Measurements from ENCODE around the gene ANKRD42.
"Not testable (repeated sequence)": the region's sequence is repeated elsewhere in the genome, so short reads cannot be mapped to it uniquely, and the experiment has no call there.

ANKRD42 gene

DNA sequence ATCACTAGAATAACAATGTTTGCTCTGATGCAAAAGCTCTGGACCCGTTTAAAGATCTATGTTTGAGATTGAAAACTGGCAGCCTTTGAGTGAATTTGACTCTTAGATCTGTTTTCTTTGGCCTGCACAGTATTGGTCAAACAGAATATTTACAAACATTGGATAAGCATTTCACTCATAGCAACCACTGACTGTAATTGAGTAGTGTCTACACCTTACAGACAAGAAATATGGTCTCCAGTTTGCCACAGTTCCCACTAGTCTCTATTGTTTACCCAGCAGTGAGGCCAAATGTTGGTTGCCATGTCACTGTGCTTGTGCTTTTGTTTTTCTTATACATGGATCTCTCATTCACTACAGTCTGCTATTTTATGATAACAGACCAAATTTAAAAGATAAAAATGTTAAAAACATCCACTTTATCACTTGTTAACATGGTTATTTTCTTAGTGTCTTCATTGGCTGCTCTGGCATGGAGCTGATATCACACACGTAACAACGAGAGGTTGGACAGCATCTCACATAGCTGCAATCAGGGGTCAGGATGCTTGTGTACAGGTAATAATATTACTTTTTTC lies 12.2 kb downstream of the ANKRD42 start:
- Histone ChIP-seq H3K9ac (ENCODE audit: low read depth, low read length) (no peak overlapping the region), H3K36me3 (ENCODE audit: control insufficient read depth, insufficient read depth, low read length) (no peaks in the 10 kb centered on the region), H3K4me1 (ENCODE audit: control insufficient read depth, insufficient read depth, low read length) (no peaks in the 10 kb centered on the region), H3K4me3 (ENCODE audit: low read depth, low read length) (no peak overlapping the region), H3K27ac (ENCODE audit: low read depth, low read length) (no peak overlapping the region), H3K9me3 (ENCODE audit: control insufficient read depth, insufficient read depth, low read length) (no peaks in the 10 kb centered on the region), H3K27me3 (ENCODE audit: control insufficient read depth, insufficient read depth, low read length) (no peaks in the 10 kb centered on the region)

DNA sequence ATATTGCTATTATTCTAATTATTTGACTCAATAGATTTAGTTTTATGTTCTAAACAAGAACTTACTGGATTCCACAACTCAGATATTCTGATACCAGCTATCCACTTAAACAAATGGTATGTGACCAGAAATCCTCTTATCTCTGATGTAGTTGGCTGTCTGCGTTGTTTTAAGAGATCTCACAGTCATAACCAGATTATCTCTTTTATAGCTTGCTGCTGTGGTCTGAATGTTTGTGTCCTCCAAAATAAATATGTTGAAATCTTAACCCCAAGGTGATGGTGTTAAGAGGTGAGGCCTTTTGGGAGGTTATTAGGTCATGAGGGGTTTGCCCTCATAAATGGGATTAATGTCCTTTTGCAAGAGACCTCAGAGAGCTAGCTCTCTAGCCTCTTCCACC lies 12.7 kb downstream of the ANKRD42 start:
- Histone ChIP-seq H3K9me3 (ENCODE audit: control insufficient read depth, insufficient read depth, low read length) (no peaks in the 10 kb centered on the region), H3K4me1 (ENCODE audit: control insufficient read depth, insufficient read depth, low read length) (no peaks in the 10 kb centered on the region), H3K27me3 (ENCODE audit: control insufficient read depth, insufficient read depth, low read length) (no peaks in the 10 kb centered on the region), H3K4me3 (ENCODE audit: low read depth, low read length) (no peak overlapping the region), H3K9ac (ENCODE audit: low read depth, low read length) (no peak overlapping the region), H3K27ac (ENCODE audit: low read depth, low read length) (no peak overlapping the region), H3K36me3 (ENCODE audit: control insufficient read depth, insufficient read depth, low read length) (no peaks in the 10 kb centered on the region)

DNA sequence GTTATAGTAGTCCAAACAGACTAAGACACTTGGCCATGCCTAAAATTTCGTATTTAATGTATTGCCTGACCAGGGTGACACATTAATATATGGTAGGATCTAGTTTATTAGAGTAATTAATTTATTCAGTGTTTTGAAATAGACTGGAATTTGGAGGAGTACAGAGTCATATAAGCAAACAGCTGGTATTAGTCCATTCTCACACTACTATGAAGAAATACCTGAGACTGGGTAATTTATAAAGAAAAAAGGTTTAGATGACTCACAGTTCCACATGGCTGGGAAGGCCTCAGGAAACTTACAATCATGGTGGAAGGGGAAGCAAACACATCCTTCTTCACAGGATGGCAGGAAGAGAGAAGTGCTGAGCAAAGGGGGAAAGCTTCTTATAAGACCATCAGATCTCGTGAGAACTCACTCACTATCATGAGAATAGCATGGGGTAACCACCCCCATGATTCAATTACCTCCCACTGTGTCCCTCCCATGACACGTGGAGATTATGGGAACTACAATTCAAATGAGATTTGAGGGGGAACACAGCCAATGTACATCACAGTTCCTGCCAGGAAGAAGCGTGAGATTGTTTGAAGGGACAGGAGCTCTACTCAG lies 13.4 kb downstream of the ANKRD42 start:
- not testable (repeated sequence) for H3K27ac ChIP-seq (ENCODE audit: low read depth, low read length); H3K36me3 ChIP-seq (ENCODE audit: control insufficient read depth, insufficient read depth, low read length); H3K4me3 ChIP-seq (ENCODE audit: low read depth, low read length); H3K27me3 ChIP-seq (ENCODE audit: control insufficient read depth, insufficient read depth, low read length); H3K9ac ChIP-seq (ENCODE audit: low read depth, low read length); H3K4me1 ChIP-seq (ENCODE audit: control insufficient read depth, insufficient read depth, low read length); H3K9me3 ChIP-seq (ENCODE audit: control insufficient read depth, insufficient read depth, low read length)

DNA sequence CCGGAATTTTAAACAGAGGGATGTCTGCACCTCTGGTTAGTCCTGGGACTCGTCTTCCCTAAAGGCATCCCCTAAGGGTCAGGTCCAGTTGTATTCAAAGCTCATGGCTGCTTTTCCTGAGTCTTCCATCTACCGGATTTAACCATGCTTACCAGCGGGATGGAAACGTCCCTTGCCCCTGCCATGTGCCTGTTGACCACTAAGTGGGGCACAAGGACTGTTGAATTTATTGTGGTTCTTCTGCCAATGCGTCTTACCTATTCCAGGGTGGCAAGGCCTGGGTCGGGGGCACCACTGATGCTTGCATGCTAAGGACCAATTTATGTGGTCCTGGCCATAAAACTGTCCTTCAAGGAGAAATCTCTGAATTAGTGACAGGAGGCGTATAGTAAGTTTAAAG lies 25.6 kb downstream of the ANKRD42 start:
- Histone ChIP-seq H3K36me3 (ENCODE audit: control insufficient read depth, insufficient read depth, low read length) (no peaks in the 10 kb centered on the region), H3K4me3 (ENCODE audit: low read depth, low read length) (no peak overlapping the region), H3K4me1 (ENCODE audit: control insufficient read depth, insufficient read depth, low read length) (no peaks in the 10 kb centered on the region), H3K27me3 (ENCODE audit: control insufficient read depth, insufficient read depth, low read length) (no peaks in the 10 kb centered on the region), H3K9me3 (ENCODE audit: control insufficient read depth, insufficient read depth, low read length) (no peaks in the 10 kb centered on the region), H3K9ac (ENCODE audit: low read depth, low read length) (no peak overlapping the region), H3K27ac (ENCODE audit: low read depth, low read length) (no peak overlapping the region)

DNA sequence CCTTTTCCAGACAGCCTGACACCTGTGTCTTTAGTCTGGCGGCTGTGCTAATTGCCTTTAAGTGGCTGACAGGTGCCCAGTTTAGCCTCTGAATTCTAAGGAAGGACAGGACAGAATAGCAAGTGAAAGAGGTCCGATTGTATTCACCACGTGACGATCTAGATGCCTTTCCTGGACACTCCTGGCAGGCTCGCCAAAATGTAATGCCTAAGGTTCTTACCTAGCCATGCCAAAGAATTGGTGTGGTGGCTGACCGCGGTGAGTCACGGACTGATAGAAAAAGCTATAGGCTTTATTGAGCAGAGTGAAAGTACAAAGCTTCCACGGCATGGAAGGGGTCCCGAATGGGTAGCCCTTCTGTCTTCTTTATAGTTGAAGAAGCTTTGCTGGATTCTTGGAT lies 26.7 kb downstream of the ANKRD42 start:
- Histone ChIP-seq H3K4me3 (ENCODE audit: low read depth, low read length) (no peak overlapping the region), H3K9ac (ENCODE audit: low read depth, low read length) (no peak overlapping the region)

DNA sequence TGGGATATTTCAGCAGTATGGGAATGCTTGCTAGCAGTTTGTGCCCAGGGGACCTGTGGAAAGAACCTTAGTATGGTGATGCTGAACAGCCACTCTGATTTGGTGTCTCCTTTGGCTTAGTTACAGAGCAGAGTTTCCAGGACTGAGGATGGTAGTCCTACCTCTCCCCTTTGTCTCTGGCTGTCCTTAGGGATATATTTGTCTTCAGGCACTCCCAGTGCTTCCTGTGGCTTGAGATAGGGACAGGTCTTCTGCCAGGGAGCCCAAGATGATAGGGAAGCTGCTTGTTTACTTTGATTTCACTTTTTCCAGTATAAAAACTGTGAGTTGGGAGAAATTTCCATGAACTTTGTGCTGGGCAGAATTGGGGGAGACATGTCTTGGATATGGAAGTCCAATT lies 28.2 kb downstream of the ANKRD42 start:
- Histone ChIP-seq H3K9me3 (ENCODE audit: control insufficient read depth, insufficient read depth, low read length) (no peaks in the 10 kb centered on the region), H3K27ac (ENCODE audit: low read depth, low read length) (no peak overlapping the region), H3K9ac (ENCODE audit: low read depth, low read length) (no peak overlapping the region), H3K4me1 (ENCODE audit: control insufficient read depth, insufficient read depth, low read length) (no peaks in the 10 kb centered on the region), H3K4me3 (ENCODE audit: low read depth, low read length) (no peak overlapping the region), H3K36me3 (ENCODE audit: control insufficient read depth, insufficient read depth, low read length) (no peaks in the 10 kb centered on the region), H3K27me3 (ENCODE audit: control insufficient read depth, insufficient read depth, low read length) (no peaks in the 10 kb centered on the region)

More for the DNA sequence above, 26.7 kb downstream of the ANKRD42 start:
- H3K9me3 ChIP-seq (ENCODE audit: control insufficient read depth, insufficient read depth, low read length): no peaks in the 10 kb centered on the region
- H3K27ac ChIP-seq (ENCODE audit: low read depth, low read length): no peak overlapping the region
- no peaks in the 10 kb centered on the region for H3K4me1 ChIP-seq (ENCODE audit: control insufficient read depth, insufficient read depth, low read length)
- H3K36me3 ChIP-seq (ENCODE audit: control insufficient read depth, insufficient read depth, low read length): no peaks in the 10 kb centered on the region
- H3K27me3 ChIP-seq (ENCODE audit: control insufficient read depth, insufficient read depth, low read length): no peaks in the 10 kb centered on the region

DNA sequence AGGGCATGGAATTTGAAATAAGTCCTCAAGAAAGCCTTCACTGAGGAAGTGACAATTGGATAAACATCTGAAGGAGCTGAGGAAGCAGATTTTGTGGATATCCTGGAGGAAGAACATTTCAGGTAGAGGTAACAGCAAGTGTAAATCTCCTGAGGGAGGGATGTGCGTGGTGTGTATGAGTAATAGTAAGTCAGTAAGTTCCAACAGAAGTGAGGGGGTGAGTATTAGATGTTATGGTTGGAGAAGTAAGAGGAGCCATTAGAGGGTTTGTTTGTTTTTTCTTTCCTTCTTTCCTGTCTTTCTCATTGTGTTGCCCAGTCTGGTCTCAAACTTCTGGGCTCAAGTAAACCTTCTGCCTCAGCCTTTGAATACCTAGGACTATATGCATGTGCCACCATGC lies 29.0 kb downstream of the ANKRD42 start:
- Histone ChIP-seq H3K27me3 (ENCODE audit: control insufficient read depth, insufficient read depth, low read length) (no peaks in the 10 kb centered on the region), H3K4me1 (ENCODE audit: control insufficient read depth, insufficient read depth, low read length) (no peaks in the 10 kb centered on the region), H3K9me3 (ENCODE audit: control insufficient read depth, insufficient read depth, low read length) (no peaks in the 10 kb centered on the region), H3K4me3 (ENCODE audit: low read depth, low read length) (no peak overlapping the region), H3K27ac (ENCODE audit: low read depth, low read length) (no peak overlapping the region), H3K36me3 (ENCODE audit: control insufficient read depth, insufficient read depth, low read length) (no peaks in the 10 kb centered on the region), H3K9ac (ENCODE audit: low read depth, low read length) (no peak overlapping the region)

DNA sequence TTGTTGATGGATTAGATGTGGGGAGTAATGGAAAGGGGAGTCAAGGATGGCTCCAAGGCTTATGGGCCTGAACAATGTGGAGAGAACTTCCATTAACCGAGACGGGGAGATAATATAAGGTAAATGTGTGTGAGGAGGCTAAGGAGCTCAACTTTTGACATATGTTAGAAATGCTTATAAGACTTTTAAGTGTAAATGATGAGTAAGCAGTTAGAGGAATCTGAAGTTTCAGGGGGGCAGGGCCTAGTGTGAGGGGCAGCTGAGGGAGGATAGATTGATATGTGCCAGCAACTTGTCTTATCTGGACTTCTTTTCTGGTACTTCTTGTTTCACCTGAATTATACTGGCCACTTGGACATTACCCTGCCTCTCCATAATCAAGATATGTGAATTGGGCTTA lies 29.9 kb downstream of the ANKRD42 start:
- no peaks in the 10 kb centered on the region for H3K4me1 ChIP-seq (ENCODE audit: control insufficient read depth, insufficient read depth, low read length)
- H3K9ac ChIP-seq (ENCODE audit: low read depth, low read length): no peak overlapping the region
- H3K9me3 ChIP-seq (ENCODE audit: control insufficient read depth, insufficient read depth, low read length): no peaks in the 10 kb centered on the region
- no peak overlapping the region for H3K27ac ChIP-seq (ENCODE audit: low read depth, low read length)
- no peaks in the 10 kb centered on the region for H3K36me3 ChIP-seq (ENCODE audit: control insufficient read depth, insufficient read depth, low read length)
- no peak overlapping the region for H3K4me3 ChIP-seq (ENCODE audit: low read depth, low read length)
- no peaks in the 10 kb centered on the region for H3K27me3 ChIP-seq (ENCODE audit: control insufficient read depth, insufficient read depth, low read length)

DNA sequence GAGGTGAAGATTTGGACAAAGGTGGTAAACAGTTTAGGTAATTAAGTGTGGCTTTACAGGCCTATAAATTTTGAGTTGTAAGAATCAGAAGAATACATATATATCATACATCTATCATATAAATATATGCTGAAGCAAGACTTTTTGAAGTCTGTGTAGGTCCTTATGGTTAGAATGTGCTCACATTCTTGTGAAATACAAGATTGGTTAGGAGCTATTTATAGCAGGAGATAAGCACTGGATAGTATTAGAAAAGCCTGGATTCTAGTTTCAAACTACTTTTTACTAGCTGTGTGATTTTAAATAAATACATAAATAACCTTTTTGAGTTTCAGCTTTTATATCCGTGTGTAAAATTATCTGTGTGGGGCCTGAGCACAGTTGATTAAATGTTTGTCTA lies 42.3 kb downstream of the ANKRD42 start:
- Histone ChIP-seq H3K27me3 (ENCODE audit: control insufficient read depth, insufficient read depth, low read length) (no peaks in the 10 kb centered on the region), H3K4me1 (ENCODE audit: control insufficient read depth, insufficient read depth, low read length) (no peaks in the 10 kb centered on the region), H3K36me3 (ENCODE audit: control insufficient read depth, insufficient read depth, low read length) (no peaks in the 10 kb centered on the region), H3K4me3 (ENCODE audit: low read depth, low read length) (no peak overlapping the region), H3K9me3 (ENCODE audit: control insufficient read depth, insufficient read depth, low read length) (no peaks in the 10 kb centered on the region), H3K9ac (ENCODE audit: low read depth, low read length) (no peak overlapping the region), H3K27ac (ENCODE audit: low read depth, low read length) (no peak overlapping the region)

DNA sequence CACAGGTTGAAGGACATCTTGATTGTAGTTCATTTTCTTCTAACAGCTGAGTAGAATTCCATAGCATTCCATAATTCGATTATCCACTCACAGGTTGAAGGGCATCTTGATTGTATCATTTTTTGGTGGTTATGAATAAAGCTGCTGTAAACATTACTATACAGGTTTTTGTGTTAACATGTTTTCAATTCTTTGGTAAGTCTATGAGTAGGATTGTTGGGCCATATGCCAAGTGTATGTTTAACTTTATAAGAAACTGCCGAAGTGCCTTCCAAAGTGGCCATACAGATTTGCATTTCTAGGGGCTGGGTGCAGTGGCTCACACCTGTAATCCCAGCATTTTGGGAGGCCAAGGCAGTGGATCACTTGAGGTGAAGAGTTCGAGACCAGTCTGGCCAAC lies 44.6 kb downstream of the ANKRD42 start:
- Histone ChIP-seq H3K27ac (ENCODE audit: low read depth, low read length) (no peak overlapping the region), H3K4me3 (ENCODE audit: low read depth, low read length) (no peak overlapping the region), H3K36me3 (ENCODE audit: control insufficient read depth, insufficient read depth, low read length) (no peaks in the 10 kb centered on the region), H3K9me3 (ENCODE audit: control insufficient read depth, insufficient read depth, low read length) (no peaks in the 10 kb centered on the region), H3K27me3 (ENCODE audit: control insufficient read depth, insufficient read depth, low read length) (no peaks in the 10 kb centered on the region), H3K4me1 (ENCODE audit: control insufficient read depth, insufficient read depth, low read length) (no peaks in the 10 kb centered on the region), H3K9ac (ENCODE audit: low read depth, low read length) (no peak overlapping the region)

DNA sequence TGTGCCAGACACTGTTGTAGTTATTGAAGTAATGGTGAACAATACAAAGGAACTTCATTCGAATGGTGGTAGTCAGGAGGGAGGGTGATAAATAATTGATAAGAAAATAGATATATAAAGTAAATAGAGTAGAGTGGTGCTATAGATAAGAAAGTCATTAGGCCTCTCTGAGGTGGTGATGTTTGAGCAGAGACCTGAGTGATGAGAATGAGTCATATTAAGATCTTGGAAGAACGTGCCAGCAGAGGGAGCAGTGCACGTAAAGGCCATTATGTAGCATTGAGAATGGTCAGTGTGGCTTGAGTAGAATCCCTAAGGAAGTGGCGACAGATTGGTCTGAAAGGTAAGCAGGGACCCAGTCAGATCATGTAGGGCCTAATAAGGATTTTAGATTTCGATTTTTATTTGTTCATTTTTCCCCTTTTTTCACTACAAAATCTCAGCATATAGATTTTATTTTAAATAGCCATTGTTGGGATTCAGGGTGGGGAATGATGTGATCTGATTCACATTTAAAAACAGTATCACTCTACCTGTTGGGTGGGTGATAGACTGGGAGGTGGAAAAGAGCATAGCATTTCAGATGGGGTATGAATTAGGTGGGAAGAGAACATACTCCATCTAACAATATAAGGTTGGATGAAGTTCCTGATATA lies 47.9 kb downstream of the ANKRD42 start:
- Histone ChIP-seq H3K27me3 (ENCODE audit: control insufficient read depth, insufficient read depth, low read length) (no peaks in the 10 kb centered on the region), H3K4me1 (ENCODE audit: control insufficient read depth, insufficient read depth, low read length) (no peaks in the 10 kb centered on the region)

More for the DNA sequence above, 47.9 kb downstream of the ANKRD42 start:
- H3K9me3 ChIP-seq (ENCODE audit: control insufficient read depth, insufficient read depth, low read length): no peaks in the 10 kb centered on the region
- H3K9ac ChIP-seq (ENCODE audit: low read depth, low read length): no peak overlapping the region
- H3K36me3 ChIP-seq (ENCODE audit: control insufficient read depth, insufficient read depth, low read length): no peaks in the 10 kb centered on the region
- no peak overlapping the region for H3K4me3 ChIP-seq (ENCODE audit: low read depth, low read length)
- no peak overlapping the region for H3K27ac ChIP-seq (ENCODE audit: low read depth, low read length)

All from HUES48 (cell line).